Left ventricle myocardium inferior (tissue), 1 donor: ENCODE measurements around the gene DYNLL2. TPM values are rescaled to one million over a fixed set of nuclear protein-coding genes. Genes with fewer than 3 reads are reported as not detected.

ENCODE experiments used
- DNase-seq: peaks from one replicate; pipeline ENCODE4 v3.0.0-alpha.2; 2020
- H3K27ac ChIP-seq: fragments of 200-600 bp; replicated peaks from 2 replicates; pipeline ENCODE4 v1.8.0; 2021
- H3K27me3 ChIP-seq: fragments of 200-600 bp; 2 replicates; pipeline ENCODE4 v1.8.0; 2021; ENCODE audit warnings: low read depth
- H3K36me3 ChIP-seq: fragments of 200-600 bp; 2 replicates; pipeline ENCODE4 v1.8.0; 2021
- H3K4me1 ChIP-seq: fragments of 200-600 bp; 2 replicates; pipeline ENCODE4 v1.8.0; 2021
- H3K4me3 ChIP-seq: fragments of 200-600 bp; 2 replicates; pipeline ENCODE4 v1.8.0; 2021; ENCODE audit warnings: mild to moderate bottlenecking, moderate library complexity
- H3K9me3 ChIP-seq: fragments of 200-600 bp; replicated peaks from 2 replicates; pipeline ENCODE4 v1.8.0; 2021
- CTCF ChIP-seq: fragments of 200-600 bp; IDR thresholded peaks from 2 replicates; pipeline ENCODE4 v1.8.0; 2021; ENCODE audit warnings: antibody characterized with exemption, mild to moderate bottlenecking, borderline replicate concordance
- intact Hi-C: fragments of 100-400 bp; cut with micrococcal nuclease; formaldehyde crosslinking; loops from one replicate; pipeline ENCODE4 v1.11.0; 2022
- total RNA-seq: library from RNA; stranded (reverse); fragmentation: NEBNext Ultra II Directional; extraction: Animal tissue kit (Norgen Biotek cat#: 25700); gene quantifications from one replicate; pipeline ENCODE4 v1.2.1, GENCODE V29; 2021
- donor health status: DM: no; HTN: yes; CAD: no; lungs with severe emphysema.

Gene DYNLL2
- total RNA-seq, 1 donor from 2014 or later, result 93.5 TPM

- TF ChIP-seq CTCF, result no peak
- H3K4me3 ChIP-seq, result no peak overlapping the region
- intact Hi-C loops, result no loop called here
- no peak for DNase-seq
- H3K9me3 ChIP-seq, result peaks cover 42% of the 10 kb centered on the region
- H3K27me3 ChIP-seq, result peaks cover 33% of the 10 kb centered on the region
- no peaks in the 10 kb centered on the region for H3K4me1 ChIP-seq
- no peak overlapping the region for H3K27ac ChIP-seq
- H3K36me3 ChIP-seq, result no peaks in the 10 kb centered on the region
Measured at GRCh38 chr17:58144801-58145200, 61.6 kb downstream of the DYNLL2 start.

Other genes starting within 250 kb of the DYNLL2 start
- gene MRPS23, start 233.4 kb upstream of the DYNLL2 start, total RNA-seq, result 89.4 TPM
- 43.2 TPM for gene CUEDC1, start 128.0 kb upstream of the DYNLL2 start, total RNA-seq
- gene VEZF1, start 95.2 kb upstream of the DYNLL2 start, total RNA-seq, result 77.2 TPM
- gene SRSF1, start 76.2 kb upstream of the DYNLL2 start, total RNA-seq, result 92.4 TPM
- gene OR4D1, start 65.0 kb downstream of the DYNLL2 start, total RNA-seq, result not detected
- gene OR4D2, start 83.6 kb downstream of the DYNLL2 start, total RNA-seq, result not detected
- gene EPX, start 109.3 kb downstream of the DYNLL2 start, total RNA-seq, result not detected
- gene MKS1, start 135.8 kb downstream of the DYNLL2 start, total RNA-seq, result 10.8 TPM
- not detected for gene LPO, start 155.2 kb downstream of the DYNLL2 start, total RNA-seq
- 0.05 TPM for gene MPO, start 197.5 kb downstream of the DYNLL2 start, total RNA-seq
- gene TSPOAP1, start 245.4 kb downstream of the DYNLL2 start, total RNA-seq, result 12.8 TPM